Measurements from ENCODE around the gene PRKD1. TPM values are rescaled to one million over a fixed set of nuclear protein-coding genes. Genes with fewer than 3 reads are reported as not detected.

PRKD1 gene
- total and polyA plus RNA-seq, 2 of the 13 experiments (the other 11 are each of a cell fraction or from before 2014, with no cell fraction given), result 0.22 to 1.3 TPM

DNA sequence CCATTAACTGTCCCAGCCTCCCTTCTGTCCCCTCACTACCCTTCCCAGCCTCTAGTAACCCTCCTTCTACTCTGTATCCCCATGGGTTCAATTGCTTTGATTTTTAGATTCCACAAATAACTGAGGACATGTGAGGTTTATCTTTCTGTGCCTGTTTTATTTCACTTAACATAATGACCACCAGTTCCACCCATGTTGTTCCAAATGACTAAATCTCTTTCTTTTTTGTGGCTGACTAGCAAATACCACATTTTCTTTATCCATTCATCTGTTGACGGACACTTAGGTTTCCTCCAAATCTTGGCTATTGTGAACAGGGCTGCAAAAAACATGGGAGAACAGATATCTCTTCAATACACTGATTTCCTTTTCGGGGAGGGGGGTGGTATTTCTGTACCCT lies 65.7 kb downstream of the PRKD1 start:
- Histone ChIP-seq H3K27me3 (ENCODE audit: control insufficient read depth in 1 of 2, insufficient read depth in 2 of 2, low read length in 2 of 2) (no peaks in the 10 kb centered on the region), H3K36me3 (replicated peaks in 1 of 2; ENCODE audit: control insufficient read depth in 1 of 2, insufficient read depth in 2 of 2, low read length in 2 of 2) (no peaks in the 10 kb centered on the region), H2AFZ (ENCODE audit: low read length) (no peak overlapping the region), H3K27ac (ENCODE audit: extremely low read length, insufficient read depth, low read length) (no peak overlapping the region), H3K9me3 (ENCODE audit: low read length) (peaks cover 82% of the 10 kb centered on the region), H3K79me2 (ENCODE audit: insufficient read depth, low read length) (no peaks in the 10 kb centered on the region), H3K4me1 (ENCODE audit: insufficient read depth, low read length) (no peaks in the 10 kb centered on the region), H3K4me2 (ENCODE audit: low read depth, low read length) (no peak overlapping the region), H3K4me3 (replicated peaks in 1 of 3; ENCODE audit: insufficient read depth in 1 of 3, low read depth in 2 of 3, low read length in 3 of 3) (no peak overlapping the region), H3K9ac (ENCODE audit: insufficient read depth, low read depth, low read length) (no peak overlapping the region), H4K20me1 (ENCODE audit: insufficient read depth, low read length) (no peaks in the 10 kb centered on the region)
- in situ Hi-C loops (cut with HindIII; ENCODE audit: extremely low pct_ligation_motif_present, low pct_unique_long_range_greater_than_20kb) (no loop called here), intact Hi-C loops (cut with micrococcal nuclease; ENCODE audit: unreplicated experiment) (no loop called here)
- no peak for ATAC-seq
- no TSS peak for BruUV-seq (replicated peaks)
- POLR2A ChIA-PET, result no interaction called here
- TF ChIP-seq POGK (CRISPR knock-in tag; conservative IDR thresholded peaks at IDR 0.05), result no peak
- no peak for TF ChIP-seq ZNF749 (CRISPR knock-in tag; IDR thresholded peaks at IDR 0.05; ENCODE audit: borderline replicate concordance)
- no peak for TF ChIP-seq ZFP1 (CRISPR knock-in tag; IDR thresholded peaks at IDR 0.05)
- no peak for TF ChIP-seq MED13 (CRISPR knock-in tag; IDR thresholded peaks at IDR 0.05)
- no peak for TF ChIP-seq MTA3 (CRISPR knock-in tag; IDR thresholded peaks at IDR 0.05)
- no peak for TF ChIP-seq DR1 (CRISPR knock-in tag; IDR thresholded peaks at IDR 0.05)
- no peak for TF ChIP-seq YEATS2 (CRISPR knock-in tag; IDR thresholded peaks at IDR 0.05; ENCODE audit: borderline replicate concordance)
- no peak for TF ChIP-seq SRSF9 (IDR thresholded peaks at IDR 0.05; ENCODE audit: borderline replicate concordance, insufficient read depth, low read depth, low read length, poor library complexity, severe bottlenecking)
- no peak for TF ChIP-seq ZNF761 (CRISPR knock-in tag; conservative IDR thresholded peaks at IDR 0.05)
- TF ChIP-seq MAFK (conservative IDR thresholded peaks at IDR 0.05 in 1 of 2, IDR thresholded peaks at IDR 0.05 in 1 of 2; ENCODE audit: low read length in 2 of 2), result no peak
- TF ChIP-seq, protein P1, sequence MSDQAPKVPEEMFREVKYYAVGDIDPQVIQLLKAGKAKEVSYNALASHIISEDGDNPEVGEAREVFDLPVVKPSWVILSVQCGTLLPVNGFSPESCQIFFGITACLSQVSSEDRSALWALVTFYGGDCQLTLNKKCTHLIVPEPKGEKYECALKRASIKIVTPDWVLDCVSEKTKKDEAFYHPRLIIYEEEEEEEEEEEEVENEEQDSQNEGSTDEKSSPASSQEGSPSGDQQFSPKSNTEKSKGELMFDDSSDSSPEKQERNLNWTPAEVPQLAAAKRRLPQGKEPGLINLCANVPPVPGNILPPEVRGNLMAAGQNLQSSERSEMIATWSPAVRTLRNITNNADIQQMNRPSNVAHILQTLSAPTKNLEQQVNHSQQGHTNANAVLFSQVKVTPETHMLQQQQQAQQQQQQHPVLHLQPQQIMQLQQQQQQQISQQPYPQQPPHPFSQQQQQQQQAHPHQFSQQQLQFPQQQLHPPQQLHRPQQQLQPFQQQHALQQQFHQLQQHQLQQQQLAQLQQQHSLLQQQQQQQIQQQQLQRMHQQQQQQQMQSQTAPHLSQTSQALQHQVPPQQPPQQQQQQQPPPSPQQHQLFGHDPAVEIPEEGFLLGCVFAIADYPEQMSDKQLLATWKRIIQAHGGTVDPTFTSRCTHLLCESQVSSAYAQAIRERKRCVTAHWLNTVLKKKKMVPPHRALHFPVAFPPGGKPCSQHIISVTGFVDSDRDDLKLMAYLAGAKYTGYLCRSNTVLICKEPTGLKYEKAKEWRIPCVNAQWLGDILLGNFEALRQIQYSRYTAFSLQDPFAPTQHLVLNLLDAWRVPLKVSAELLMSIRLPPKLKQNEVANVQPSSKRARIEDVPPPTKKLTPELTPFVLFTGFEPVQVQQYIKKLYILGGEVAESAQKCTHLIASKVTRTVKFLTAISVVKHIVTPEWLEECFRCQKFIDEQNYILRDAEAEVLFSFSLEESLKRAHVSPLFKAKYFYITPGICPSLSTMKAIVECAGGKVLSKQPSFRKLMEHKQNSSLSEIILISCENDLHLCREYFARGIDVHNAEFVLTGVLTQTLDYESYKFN (CRISPR knock-in tag; conservative IDR thresholded peaks at IDR 0.05), result no peak
- no peak for TF ChIP-seq BCL3 (CRISPR knock-in tag; IDR thresholded peaks at IDR 0.05)
- no peak for TF ChIP-seq ZNF619 (CRISPR knock-in tag; IDR thresholded peaks at IDR 0.05)
- no peak for TF ChIP-seq REPIN1 (CRISPR knock-in tag; IDR thresholded peaks at IDR 0.05; ENCODE audit: borderline replicate concordance, low read depth)
- TF ChIP-seq ZNF180 (CRISPR knock-in tag; IDR thresholded peaks at IDR 0.05; ENCODE audit: borderline replicate concordance, low read depth), result no peak
- TF ChIP-seq ZBTB44 (CRISPR knock-in tag; IDR thresholded peaks at IDR 0.05), result no peak
- TF ChIP-seq ZMAT5 (CRISPR knock-in tag; IDR thresholded peaks at IDR 0.05; ENCODE audit: borderline replicate concordance, low read depth), result no peak
- CTCF ChIA-PET (ENCODE audit: low intra/inter-chr PET ratio, low total read pairs), result no interaction called here
- no peak for FAIRE-seq
- 46% methylated on average over 2 of the region's 2 CpGs for WGBS (ENCODE audit: low lambda C conversion rate)
- DNase-seq (ENCODE audit: low spot score), result no peak

Measured in HepG2 (cell line).